ENCODE results near the gene LDHAL6A.

The LDHAL6A gene

GRCh38 chr11:18490736-18491485 lies 35.3 kb downstream of the LDHAL6A start:
- DNase-seq (ENCODE audit: low read depth), result no peak

- DNase-seq (ENCODE audit: low read depth), result no peak
Observed at GRCh38 chr11:18491924-18492323, 36.3 kb downstream of the LDHAL6A start.

- DNase-seq (ENCODE audit: low read depth), result no peak
Observed at GRCh38 chr11:18492888-18493287, 37.2 kb downstream of the LDHAL6A start.

GRCh38 chr11:18493310-18493709 lies 37.7 kb downstream of the LDHAL6A start:
- no peak for DNase-seq (ENCODE audit: low read depth)

- DNase-seq (ENCODE audit: low read depth), result no peak
Observed at GRCh38 chr11:18495271-18495670, 39.6 kb downstream of the LDHAL6A start.

GRCh38 chr11:18495703-18496102 lies 40.0 kb downstream of the LDHAL6A start:
- no peak for DNase-seq (ENCODE audit: low read depth)

GRCh38 chr11:18498039-18498438 lies 42.4 kb downstream of the LDHAL6A start:
- DNase-seq (ENCODE audit: low read depth), result no peak

- DNase-seq (ENCODE audit: low read depth), result no peak
Observed at GRCh38 chr11:18501629-18502028, 46.0 kb downstream of the LDHAL6A start.

- DNase-seq (ENCODE audit: low read depth), result no peak
Observed at GRCh38 chr11:18502352-18502751, 46.7 kb downstream of the LDHAL6A start.

GRCh38 chr11:18521122-18521521 lies 65.5 kb downstream of the LDHAL6A start:
- no peak for DNase-seq (ENCODE audit: low read depth)

GRCh38 chr11:18522388-18522787 lies 66.7 kb downstream of the LDHAL6A start:
- no peak for DNase-seq (ENCODE audit: low read depth)

- DNase-seq (ENCODE audit: low read depth), result no peak
Observed at GRCh38 chr11:18523084-18523483, 67.4 kb downstream of the LDHAL6A start.

GRCh38 chr11:18524248-18524647 lies 68.6 kb downstream of the LDHAL6A start:
- no peak for DNase-seq (ENCODE audit: low read depth)

GRCh38 chr11:18526130-18526520 lies 70.5 kb downstream of the LDHAL6A start:
- no peak for DNase-seq (ENCODE audit: low read depth)

GRCh38 chr11:18526521-18527296 lies 71.1 kb downstream of the LDHAL6A start, which contains the start of gene TSG101:
TSG101 (minus strand) TSS chr11:18526942; CDS start chr11:18526816, 126 bp downstream.
- peak; percentile 86 for DNase-seq (ENCODE audit: low read depth)

GRCh38 chr11:18527512-18527911 lies 71.9 kb downstream of the LDHAL6A start:
- DNase-seq (ENCODE audit: low read depth), result no peak
